Neutrophil (primary cell): ENCODE results near the gene OR2B6.
"Not testable (repeated sequence)": the region's sequence is repeated elsewhere in the genome, so short reads cannot be mapped to it uniquely, and the experiment has no call there.

Source experiments
- H3K27ac ChIP-seq: fragments of 200-600 bp; sonication (generic); 2 replicates; pipeline ENCODE4 v1.5.1; 2016; ENCODE audit warnings: mild to moderate bottlenecking, moderate library complexity
- H3K27me3 ChIP-seq: fragments of 200-600 bp; sonication (generic); 2 replicates; pipeline ENCODE4 v1.6.0; 2016; ENCODE audit warnings: mild to moderate bottlenecking
- H3K36me3 ChIP-seq: fragments of 200-600 bp; sonication (generic); 2 replicates; pipeline ENCODE4 v1.5.1; 2017
- H3K4me1 ChIP-seq, 2 experiments: fragments of 200-600 bp in 1 of 2; sonication (generic) in 1 of 2; 1 replicate in 1 of 2; 2 replicates in 1 of 2; pipeline versions ENCODE4 v1.5.1 to v1.6.1; 2013 to 2016; ENCODE audit warnings: low read depth in 1 of 2, low read length in 1 of 2, mild to moderate bottlenecking in 1 of 2, moderate library complexity in 1 of 2; ENCODE audit not compliant: control insufficient read depth in 1 of 2, insufficient read depth in 1 of 2
- H3K4me3 ChIP-seq, 2 experiments: fragments of 200-600 bp in 1 of 2; sonication (generic) in 1 of 2; 1 replicate in 1 of 2; 2 replicates in 1 of 2; pipeline ENCODE4 v1.5.1; 2013 to 2016; ENCODE audit warnings: low read depth in 1 of 2, low read length in 1 of 2, mild to moderate bottlenecking in 1 of 2, moderate library complexity in 1 of 2
- H3K9me3 ChIP-seq: fragments of 200-600 bp; sonication (generic); 2 replicates; pipeline ENCODE4 v1.5.1; 2016
- CTCF ChIP-seq: fragments of 200-600 bp; sonication (generic); IDR thresholded peaks from 2 replicates; pipeline ENCODE4 v1.5.1; 2016; ENCODE audit warnings: antibody characterized with exemption

OR2B6 gene

GRCh38 chr6:27956941-27957340, at the start of gene OR2B6:
Gene OR2B6, plus strand, starts transcription at chr6:27957241. Its CDS starts 0 bp downstream, at chr6:27957241.
- Histone ChIP-seq H3K9me3 (no peaks in the 10 kb centered on the region), H3K36me3 (no peaks in the 10 kb centered on the region), H3K4me3 (no peak within 1 kb of the TSS), H3K27me3 (peaks cover 33% of the 10 kb centered on the region), H3K4me1 (no peaks in the 10 kb centered on the region), H3K27ac (no peak within 1 kb of the TSS)
- no peak for TF ChIP-seq CTCF

GRCh38 chr6:27908017-27908416, 49.0 kb upstream of the OR2B6 start:
- Histone ChIP-seq H3K27ac (no peak overlapping the region), H3K9me3 (no peaks in the 10 kb centered on the region), H3K4me1 (peaks cover 2 to 5% of the 10 kb centered on the region in 2 experiments), H3K4me3 (no peak overlapping the region), H3K36me3 (no peaks in the 10 kb centered on the region), H3K27me3 (peaks cover 7% of the 10 kb centered on the region)
- no peak for TF ChIP-seq CTCF

DNA sequence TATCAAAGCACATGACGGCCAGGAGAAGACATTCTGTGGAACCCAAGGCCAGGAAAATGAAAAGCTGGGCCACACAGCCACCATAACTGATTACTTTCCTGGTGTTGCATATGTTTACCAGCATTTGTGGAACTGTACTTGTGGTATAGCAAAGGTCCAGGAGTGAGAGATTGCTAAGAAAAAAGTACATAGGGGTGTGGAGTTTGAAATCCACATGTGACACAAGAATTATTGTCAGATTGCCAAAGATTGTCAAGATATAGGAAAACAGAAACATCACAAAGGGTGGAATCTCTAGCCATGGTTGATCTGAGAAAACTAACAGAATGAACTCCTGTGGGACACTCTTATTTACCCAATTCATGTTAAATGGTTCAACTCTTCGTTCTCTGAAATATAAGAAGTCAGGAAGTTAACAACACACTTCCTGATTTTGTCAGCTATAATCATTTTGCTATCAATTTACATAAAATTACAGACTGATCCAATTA, 45.0 kb upstream of the OR2B6 start, which contains the start of gene OR2B2:
Gene OR2B2 (minus strand): TSS at position 441 of the 491 bp plus-strand sequence. CDS start 77 bp downstream, at position 364.
- Histone ChIP-seq H3K9me3 (no peaks in the 10 kb centered on the region), H3K4me1 (no peaks in the 10 kb centered on the region), H3K27ac (no peak within 1 kb of the TSS), H3K27me3 (no peaks in the 10 kb centered on the region), H3K36me3 (no peaks in the 10 kb centered on the region), H3K4me3 (no peak within 1 kb of the TSS)
- TF ChIP-seq CTCF, result no peak

- H3K27me3 ChIP-seq, result peaks cover 18% of the 10 kb centered on the region
- no peaks in the 10 kb centered on the region for H3K4me1 ChIP-seq
- no peaks in the 10 kb centered on the region for H3K36me3 ChIP-seq
- H3K27ac ChIP-seq, result no peak overlapping the region
- no peaks in the 10 kb centered on the region for H3K9me3 ChIP-seq
- no peak for TF ChIP-seq CTCF
- H3K4me3 ChIP-seq, result no peak overlapping the region
Measured at GRCh38 chr6:27922949-27923348, 34.1 kb upstream of the OR2B6 start.

- no peaks in the 10 kb centered on the region for H3K4me1 ChIP-seq
- TF ChIP-seq CTCF, result no peak
- H3K9me3 ChIP-seq, result no peaks in the 10 kb centered on the region
Measured at GRCh38 chr6:27924179-27924578, 32.9 kb upstream of the OR2B6 start.

GRCh38 chr6:27928041-27928440, 29.0 kb upstream of the OR2B6 start:
- not testable (repeated sequence) for H3K36me3 ChIP-seq, H3K27me3 ChIP-seq, H3K4me1 ChIP-seq, H3K9me3 ChIP-seq, H3K27ac ChIP-seq, H3K4me3 ChIP-seq

More at GRCh38 chr6:27924179-27924578, 32.9 kb upstream of the OR2B6 start:
- H3K4me3 ChIP-seq, result no peak overlapping the region
- no peaks in the 10 kb centered on the region for H3K36me3 ChIP-seq
- no peak overlapping the region for H3K27ac ChIP-seq
- H3K27me3 ChIP-seq, result peaks cover 13% of the 10 kb centered on the region

- not testable (repeated sequence) for H3K4me1 ChIP-seq, H3K9me3 ChIP-seq, H3K4me3 ChIP-seq, H3K36me3 ChIP-seq, H3K27me3 ChIP-seq, H3K27ac ChIP-seq
Measured at GRCh38 chr6:27929930-27930329, 27.1 kb upstream of the OR2B6 start.
